GM18517 (cell line): ENCODE data around the gene METTL25B.

ENCODE experiments used
- ATAC-seq: cut with Tn5 transposase; IDR thresholded peaks from one replicate; pipeline ENCODE4 v1.9.1; 2021; ENCODE audit warnings: mild to moderate bottlenecking, moderate library complexity; ENCODE audit not compliant: unreplicated experiment

Gene METTL25B

GRCh38 chr1:156766298-156767100 is 38.2 kb downstream of the METTL25B start:
- peak; percentile 3 for ATAC-seq

GRCh38 chr1:156767101-156767878 is 39.0 kb downstream of the METTL25B start, which contains the start of gene PRCC:
Gene PRCC, plus strand, starts transcription at chr1:156767535. Its CDS starts 237 bp downstream, at chr1:156767772.
- ATAC-seq = peak; percentile 93

- ATAC-seq = peak; percentile 3
Observed at GRCh38 chr1:156767879-156768604, 39.8 kb downstream of the METTL25B start.

- ATAC-seq = no peak
Observed at GRCh38 chr1:156768610-156769295, 40.5 kb downstream of the METTL25B start.

- ATAC-seq = no peak
Observed at GRCh38 chr1:156772222-156772621, 44.0 kb downstream of the METTL25B start.

- ATAC-seq = no peak
Observed at GRCh38 chr1:156772728-156773497, 44.6 kb downstream of the METTL25B start.

- no peak for ATAC-seq
Observed at GRCh38 chr1:156773607-156774006, 45.3 kb downstream of the METTL25B start.

- ATAC-seq = no peak
Observed at GRCh38 chr1:156775799-156776198, 47.5 kb downstream of the METTL25B start.

GRCh38 chr1:156776942-156777341 is 48.7 kb downstream of the METTL25B start:
- no peak for ATAC-seq

GRCh38 chr1:156777573-156777972 is 49.3 kb downstream of the METTL25B start:
- no peak for ATAC-seq

GRCh38 chr1:156781585-156782186 is 53.4 kb downstream of the METTL25B start:
- ATAC-seq = no peak

GRCh38 chr1:156785458-156785857 is 57.2 kb downstream of the METTL25B start:
- ATAC-seq = no peak
